Fibroblast of mammary gland (primary cell): ENCODE measurements around the gene CTBP1.

ENCODE experiments used
- DNase-seq: peaks from one replicate; pipeline ENCODE4 v3.0.0-alpha.2; 2010; ENCODE audit warnings: low read depth
- H3K4me3 ChIP-seq: 2 replicates; pipeline ENCODE4 v1.5.1; 2011; ENCODE audit warnings: low read depth, mild to moderate bottlenecking, low read length, moderate library complexity; ENCODE audit not compliant: control insufficient read depth
- CTCF ChIP-seq: conservative IDR thresholded peaks from 2 replicates; pipeline ENCODE4 v1.5.1; 2011; ENCODE audit warnings: low read depth, low read length, inconsistent platforms; ENCODE audit not compliant: control insufficient read depth, insufficient read depth

CTBP1 gene

GRCh38 chr4:1168191-1169101 is 80.5 kb downstream of the CTBP1 start:
- peak overlapping the region; percentile 16 for H3K4me3 ChIP-seq
- DNase-seq, result no peak

GRCh38 chr4:1167244-1167949 is 81.5 kb downstream of the CTBP1 start:
- peak; percentile 75 for TF ChIP-seq CTCF
- DNase-seq, result peak; percentile 93
- peak overlapping the region; percentile 30 for H3K4me3 ChIP-seq

More at GRCh38 chr4:1168191-1169101, 80.5 kb downstream of the CTBP1 start:
- no peak for TF ChIP-seq CTCF

DNA sequence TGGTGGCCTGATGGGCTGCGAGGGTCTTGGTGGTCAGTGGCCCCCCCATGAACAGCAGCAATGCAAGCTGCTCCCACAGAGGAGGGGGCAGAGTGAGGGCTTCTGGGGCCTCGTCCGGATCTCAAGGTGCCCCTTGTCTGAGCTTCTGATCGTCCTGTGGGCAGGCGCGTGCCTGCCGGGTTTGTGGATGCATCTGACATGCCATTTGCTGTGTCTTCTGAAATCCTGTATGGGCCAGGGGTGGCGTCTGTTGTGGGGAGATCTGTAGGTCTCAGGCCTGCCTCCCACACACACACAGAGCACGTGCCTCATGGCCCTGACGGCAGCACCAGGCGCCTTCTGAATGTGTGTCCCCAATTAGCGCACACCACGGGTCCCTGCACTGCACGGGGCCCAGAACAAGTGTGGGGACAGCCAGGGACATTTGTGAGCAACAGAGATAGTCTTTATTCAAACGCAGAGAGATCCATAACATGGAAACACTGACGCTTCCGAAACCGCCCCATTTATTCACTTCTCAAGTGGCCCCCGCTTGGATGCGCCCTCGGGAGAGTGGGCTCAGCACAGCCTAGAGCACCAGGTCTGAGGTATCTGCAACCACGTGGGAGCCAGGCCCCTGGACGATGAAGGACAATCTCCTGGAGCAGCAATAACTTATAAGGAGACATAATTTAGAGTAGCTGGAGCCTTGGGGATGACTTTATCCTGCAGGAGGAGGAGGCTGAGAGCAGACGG is 82.3 kb downstream of the CTBP1 start:
- no peak overlapping the region for H3K4me3 ChIP-seq
- no peak for TF ChIP-seq CTCF
- peak; percentile 54 for DNase-seq

DNA sequence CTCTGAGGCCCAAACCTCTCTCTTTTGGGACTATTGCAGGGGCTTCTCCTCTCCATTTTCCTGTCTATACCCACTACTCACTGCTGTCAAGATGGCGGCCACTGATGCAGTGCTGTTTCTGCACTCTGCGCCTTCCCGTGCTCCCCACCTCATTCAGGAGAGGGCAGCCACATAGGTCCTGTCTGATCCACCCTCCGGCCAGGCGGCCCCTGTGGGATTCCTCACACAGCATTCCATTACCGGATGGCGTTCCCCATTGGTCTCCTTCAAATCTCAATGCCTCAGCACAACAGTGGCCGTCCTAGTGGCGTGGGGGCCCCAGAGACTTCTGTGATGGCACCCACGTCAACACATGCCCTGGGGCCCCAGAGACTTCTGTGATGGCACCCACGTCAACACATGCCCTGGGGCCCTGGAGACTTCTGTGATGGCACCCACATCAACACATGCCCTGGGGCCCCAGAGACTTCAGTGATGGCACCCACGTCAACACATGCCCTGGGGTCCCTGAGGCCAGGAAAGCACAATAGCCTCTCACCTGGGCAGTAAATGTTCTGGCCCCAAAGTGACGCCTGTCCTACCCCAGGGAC is 83.9 kb downstream of the CTBP1 start:
- DNase-seq, result no peak
- no peak overlapping the region for H3K4me3 ChIP-seq
- TF ChIP-seq CTCF, result no peak

GRCh38 chr4:1164444-1164843 is 84.5 kb downstream of the CTBP1 start:
- TF ChIP-seq CTCF, result no peak
- no peak overlapping the region for H3K4me3 ChIP-seq
- no peak for DNase-seq

DNA sequence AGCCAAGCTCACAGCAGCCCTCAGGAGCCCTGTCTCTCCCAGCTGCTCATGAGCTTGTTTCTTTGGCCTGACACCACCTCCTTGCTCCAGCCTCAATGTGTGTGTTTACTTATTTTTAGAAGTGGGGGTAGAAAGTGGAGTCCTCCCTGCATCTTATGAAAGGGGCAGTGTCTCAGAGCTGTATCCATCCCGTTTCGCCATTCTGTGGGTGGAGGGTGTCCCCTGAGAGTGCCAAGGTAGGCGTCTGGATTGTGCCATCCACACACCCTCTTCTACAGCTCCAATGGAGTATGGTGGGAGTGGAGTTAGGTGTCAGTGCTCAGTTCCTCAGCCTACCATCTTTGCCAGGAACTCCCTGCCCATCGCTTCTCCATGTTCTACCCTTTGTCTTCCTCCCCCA is 84.9 kb downstream of the CTBP1 start:
- no peak overlapping the region for H3K4me3 ChIP-seq
- no peak for TF ChIP-seq CTCF
- DNase-seq, result no peak
